ENCODE measurements around the gene KIF21A. TPM values are rescaled to one million over a fixed set of nuclear protein-coding genes. Genes with fewer than 3 reads are reported as not detected.

KIF21A gene
- total and polyA plus RNA-seq, 4 donors: 5.2 to 36.5 (median 13.3) TPM

DNA sequence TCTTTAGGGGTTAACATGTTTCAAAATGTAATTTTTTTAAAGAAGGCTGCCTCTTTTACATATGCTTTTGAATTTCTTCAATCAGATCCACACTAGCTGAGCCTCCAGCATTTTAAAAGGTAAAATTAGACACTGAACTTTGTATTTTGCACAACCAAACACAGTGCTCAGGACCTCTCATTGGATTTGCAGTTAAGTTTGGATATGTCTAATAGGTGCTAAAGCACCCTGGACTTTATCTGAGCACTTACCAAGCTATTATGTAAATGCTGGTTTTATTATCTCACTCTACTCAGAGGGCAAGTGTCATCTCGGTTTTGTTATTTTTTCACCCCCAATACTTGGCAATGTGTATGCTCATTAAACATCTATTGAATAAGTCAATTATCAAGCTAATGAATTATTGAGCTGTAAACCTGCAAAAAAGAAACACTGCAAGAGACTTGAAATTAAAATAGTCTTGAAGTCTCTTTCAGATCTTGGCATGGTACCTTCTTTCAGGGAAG is 150.7 kb downstream of the KIF21A start:
- Histone ChIP-seq H3K27ac (ENCODE audit: low read depth in 1 of 2, low read length in 1 of 2) (no peak overlapping the region), H3K4me3 (no peak overlapping the region), H3K4me1 (ENCODE audit: control insufficient read depth in 5 of 5, insufficient read depth in 5 of 5, low read length in 5 of 5) (peaks cover 0 to 4% (median 3%) of the 10 kb centered on the region in 5 donors), H3K27me3 (ENCODE audit: control insufficient read depth in 3 of 3, insufficient read depth in 3 of 3, low read length in 2 of 3) (no peaks in the 10 kb centered on the region), H3K9me3 (ENCODE audit: control insufficient read depth in 4 of 4, insufficient read depth in 3 of 4, low read length in 3 of 4) (no peaks in the 10 kb centered on the region), H3K36me3 (ENCODE audit: control insufficient read depth in 4 of 4, insufficient read depth in 4 of 4, low read length in 4 of 4) (peaks cover 0 to 2% (median 0%) of the 10 kb centered on the region in 4 donors), H3K9ac (ENCODE audit: insufficient read depth in 1 of 2, low read length in 2 of 2) (no peak overlapping the region)
- 52 to 67% methylated on average over 1 of the region's 1 CpG for WGBS, 2 donors
- TF ChIP-seq, protein P1, sequence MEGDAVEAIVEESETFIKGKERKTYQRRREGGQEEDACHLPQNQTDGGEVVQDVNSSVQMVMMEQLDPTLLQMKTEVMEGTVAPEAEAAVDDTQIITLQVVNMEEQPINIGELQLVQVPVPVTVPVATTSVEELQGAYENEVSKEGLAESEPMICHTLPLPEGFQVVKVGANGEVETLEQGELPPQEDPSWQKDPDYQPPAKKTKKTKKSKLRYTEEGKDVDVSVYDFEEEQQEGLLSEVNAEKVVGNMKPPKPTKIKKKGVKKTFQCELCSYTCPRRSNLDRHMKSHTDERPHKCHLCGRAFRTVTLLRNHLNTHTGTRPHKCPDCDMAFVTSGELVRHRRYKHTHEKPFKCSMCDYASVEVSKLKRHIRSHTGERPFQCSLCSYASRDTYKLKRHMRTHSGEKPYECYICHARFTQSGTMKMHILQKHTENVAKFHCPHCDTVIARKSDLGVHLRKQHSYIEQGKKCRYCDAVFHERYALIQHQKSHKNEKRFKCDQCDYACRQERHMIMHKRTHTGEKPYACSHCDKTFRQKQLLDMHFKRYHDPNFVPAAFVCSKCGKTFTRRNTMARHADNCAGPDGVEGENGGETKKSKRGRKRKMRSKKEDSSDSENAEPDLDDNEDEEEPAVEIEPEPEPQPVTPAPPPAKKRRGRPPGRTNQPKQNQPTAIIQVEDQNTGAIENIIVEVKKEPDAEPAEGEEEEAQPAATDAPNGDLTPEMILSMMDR (IDR thresholded peaks at IDR 0.05; ENCODE audit: control extremely low read depth, extremely low read depth): no peak
- ATAC-seq (ENCODE audit: insufficient read depth, low FRiP score) (no peak), DNase-seq (no peak)

DNA sequence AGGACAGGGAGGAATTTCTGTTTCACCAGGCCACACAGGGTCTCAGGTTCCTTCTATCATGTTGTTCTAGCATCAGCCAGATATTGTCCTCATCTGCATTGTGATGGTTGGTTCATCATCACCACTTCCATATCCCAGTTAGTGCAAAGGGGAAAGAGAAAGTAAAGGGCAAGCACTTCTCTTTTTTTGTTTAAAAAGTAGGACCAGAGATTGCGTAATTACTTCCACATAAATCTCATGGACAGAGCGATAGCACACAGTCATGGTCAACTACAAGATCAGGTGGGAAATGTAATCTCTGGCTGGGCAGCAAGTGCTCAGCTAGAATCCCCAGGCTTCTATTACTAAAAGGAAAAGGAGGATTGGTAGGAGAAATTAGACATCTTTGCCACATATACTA is 155.1 kb downstream of the KIF21A start:
- WGBS, 2 donors: 40 to 43% methylated on average over 2 of the region's 2 CpGs
- no peak for DNase-seq
- Histone ChIP-seq H3K27ac (ENCODE audit: low read depth in 1 of 2, low read length in 1 of 2) (no peak overlapping the region), H3K9me3 (ENCODE audit: control insufficient read depth in 4 of 4, insufficient read depth in 3 of 4, low read length in 3 of 4) (no peaks in the 10 kb centered on the region), H3K4me1 (ENCODE audit: control insufficient read depth in 5 of 5, insufficient read depth in 5 of 5, low read length in 5 of 5) (no peaks in the 10 kb centered on the region), H3K36me3 (ENCODE audit: control insufficient read depth in 4 of 4, insufficient read depth in 4 of 4, low read length in 4 of 4) (no peaks in the 10 kb centered on the region), H3K9ac (ENCODE audit: insufficient read depth in 1 of 2, low read length in 2 of 2) (no peak overlapping the region), H3K27me3 (ENCODE audit: control insufficient read depth in 3 of 3, insufficient read depth in 3 of 3, low read length in 2 of 3) (no peaks in the 10 kb centered on the region), H3K4me3 (no peak overlapping the region)
- no peak for ATAC-seq (ENCODE audit: insufficient read depth, low FRiP score)
- TF ChIP-seq, protein P1 (IDR thresholded peaks at IDR 0.05; ENCODE audit: control extremely low read depth, extremely low read depth): no peak

DNA sequence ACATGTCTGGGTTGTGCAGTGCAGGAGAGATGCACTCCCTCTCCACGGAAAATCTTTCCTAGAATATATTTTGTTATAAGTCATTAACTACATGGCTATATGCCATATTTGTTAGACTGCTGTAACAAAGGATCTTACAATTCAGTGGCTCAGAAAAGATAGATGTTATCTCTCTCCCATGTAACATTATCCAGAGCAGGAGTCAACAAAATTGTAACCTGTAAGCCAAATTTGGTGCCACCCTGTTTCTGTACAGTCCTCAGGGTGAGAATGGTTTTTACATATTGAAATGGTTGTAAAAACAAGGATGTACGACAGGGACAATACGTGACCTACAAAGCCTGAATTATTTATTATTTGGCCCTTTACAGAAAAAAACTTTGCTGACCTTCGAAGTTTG is 155.5 kb downstream of the KIF21A start:
- Histone ChIP-seq H3K27ac (ENCODE audit: low read depth in 1 of 2, low read length in 1 of 2) (no peak overlapping the region), H3K4me1 (ENCODE audit: control insufficient read depth in 5 of 5, insufficient read depth in 5 of 5, low read length in 5 of 5) (no peaks in the 10 kb centered on the region), H3K36me3 (ENCODE audit: control insufficient read depth in 4 of 4, insufficient read depth in 4 of 4, low read length in 4 of 4) (no peaks in the 10 kb centered on the region), H3K9ac (ENCODE audit: insufficient read depth in 1 of 2, low read length in 2 of 2) (no peak overlapping the region), H3K4me3 (no peak overlapping the region), H3K27me3 (ENCODE audit: control insufficient read depth in 3 of 3, insufficient read depth in 3 of 3, low read length in 2 of 3) (no peaks in the 10 kb centered on the region), H3K9me3 (ENCODE audit: control insufficient read depth in 4 of 4, insufficient read depth in 3 of 4, low read length in 3 of 4) (no peaks in the 10 kb centered on the region)
- ATAC-seq (ENCODE audit: insufficient read depth, low FRiP score): no peak
- WGBS, 2 donors: 80 to 82% methylated on average over 4 of the region's 4 CpGs
- TF ChIP-seq, protein P1 (IDR thresholded peaks at IDR 0.05; ENCODE audit: control extremely low read depth, extremely low read depth): no peak
- DNase-seq: no peak

DNA sequence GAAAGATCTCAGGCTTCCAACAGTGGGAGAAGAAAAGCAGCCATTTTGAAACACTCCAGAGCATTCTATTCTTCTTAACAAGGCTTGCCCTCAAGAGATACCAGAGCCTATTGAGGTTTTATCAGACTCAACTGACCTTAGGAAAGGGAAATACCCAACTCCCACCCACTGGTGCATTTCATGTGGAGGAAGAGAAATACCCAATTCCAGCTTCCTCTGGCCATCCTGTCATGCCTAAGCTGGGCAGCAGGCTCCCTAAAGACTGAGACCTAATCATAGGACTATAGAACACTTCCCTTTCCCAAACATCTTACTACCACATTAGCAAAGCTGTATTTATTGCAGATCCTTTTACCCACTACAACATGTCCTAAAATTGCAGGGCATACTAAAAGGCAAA is 164.5 kb downstream of the KIF21A start:
- H3K4me1 ChIP-seq (ENCODE audit: control insufficient read depth in 5 of 5, insufficient read depth in 5 of 5, low read length in 5 of 5): no peaks in the 10 kb centered on the region
- no peak overlapping the region for H3K9ac ChIP-seq (ENCODE audit: insufficient read depth in 1 of 2, low read length in 2 of 2)
- no peak for ATAC-seq (ENCODE audit: insufficient read depth, low FRiP score)
- no peaks in the 10 kb centered on the region for H3K36me3 ChIP-seq (ENCODE audit: control insufficient read depth in 4 of 4, insufficient read depth in 4 of 4, low read length in 4 of 4)
- no peak overlapping the region for H3K4me3 ChIP-seq
- TF ChIP-seq, protein P1 (IDR thresholded peaks at IDR 0.05; ENCODE audit: control extremely low read depth, extremely low read depth): no peak
- H3K9me3 ChIP-seq (ENCODE audit: control insufficient read depth in 4 of 4, insufficient read depth in 3 of 4, low read length in 3 of 4): peaks cover 0 to 2% (median 0%) of the 10 kb centered on the region in 4 donors
- no peak overlapping the region for H3K27ac ChIP-seq (ENCODE audit: low read depth in 1 of 2, low read length in 1 of 2)
- H3K27me3 ChIP-seq (ENCODE audit: control insufficient read depth in 3 of 3, insufficient read depth in 3 of 3, low read length in 2 of 3): no peaks in the 10 kb centered on the region
- DNase-seq: no peak

Data from lung (tissue), 12 donors.